Liver (tissue), 9 donors: ENCODE results near the gene ZNF622. TPM values are rescaled to one million over a fixed set of nuclear protein-coding genes. Genes with fewer than 3 reads are reported as not detected.

Source experiments
- DNase-seq: peaks from one replicate; pipeline ENCODE4 v3.0.0-alpha.2; 2017; ENCODE audit warnings: low spot score
- H3K27ac ChIP-seq, 2 donors: one replicate each; pipeline ENCODE4 v1.7.0; 2013; ENCODE audit warnings: inconsistent platforms in 2 of 2, low read length in 2 of 2, control low read depth in 1 of 2, low read depth in 1 of 2, mild to moderate bottlenecking in 1 of 2
- H3K27me3 ChIP-seq, 4 donors: one replicate each; pipeline versions ENCODE4 v1.6.1 to v1.7.0; 2013; ENCODE audit warnings: low read length in 3 of 4, inconsistent platforms in 1 of 4, mild to moderate bottlenecking in 1 of 4, moderate library complexity in 1 of 4; ENCODE audit not compliant: control insufficient read depth in 4 of 4, insufficient read depth in 4 of 4
- H3K36me3 ChIP-seq, 4 donors: one replicate each; pipeline versions ENCODE4 v1.6.1 to v1.7.0; 2013; ENCODE audit warnings: low read length in 3 of 4, mild to moderate bottlenecking in 3 of 4, low read depth in 1 of 4, moderate library complexity in 1 of 4; ENCODE audit not compliant: control insufficient read depth in 4 of 4, insufficient read depth in 3 of 4
- H3K4me1 ChIP-seq, 4 donors: one replicate each; pipeline versions ENCODE4 v1.6.1 to v1.7.0; 2013; ENCODE audit warnings: low read length in 3 of 4, mild to moderate bottlenecking in 3 of 4, moderate library complexity in 1 of 4; ENCODE audit not compliant: control insufficient read depth in 4 of 4, insufficient read depth in 4 of 4
- H3K4me3 ChIP-seq, 3 donors: one replicate each; pipeline versions ENCODE4 v1.6.1 to v1.7.0; 2013; ENCODE audit warnings: low read length in 3 of 3, control low read depth in 1 of 3, low read depth in 1 of 3, mild to moderate bottlenecking in 1 of 3
- H3K9ac ChIP-seq, 2 donors: one replicate each; pipeline ENCODE4 v1.7.0; 2013; ENCODE audit warnings: low read length in 2 of 2, mild to moderate bottlenecking in 2 of 2, moderate library complexity in 2 of 2, control low read depth in 1 of 2, low read depth in 1 of 2
- H3K9me3 ChIP-seq, 4 donors: one replicate each; pipeline versions ENCODE4 v1.6.1 to v1.7.0; 2013; ENCODE audit warnings: low read length in 3 of 4; ENCODE audit not compliant: control insufficient read depth in 4 of 4
- FOXA1 ChIP-seq: IDR thresholded peaks from 2 replicates; pipeline ENCODE4 v1.6.1; 2016; ENCODE audit warnings: antibody characterized with exemption
- FOXA2 ChIP-seq: IDR thresholded peaks from 2 replicates; pipeline ENCODE4 v1.6.1; 2016; ENCODE audit warnings: antibody characterized with exemption
- GABPA ChIP-seq, 2 donors: IDR thresholded peaks in 1 of 2; conservative IDR thresholded peaks in 1 of 2; 2 replicates each; pipeline ENCODE4 v1.6.1; 2016; ENCODE audit warnings: antibody characterized with exemption in 2 of 2, mild to moderate bottlenecking in 1 of 2, moderate library complexity in 1 of 2
- HNF4A ChIP-seq, 2 donors: conservative IDR thresholded peaks; 2 replicates each; pipeline ENCODE4 v1.6.1; 2016; ENCODE audit warnings: antibody characterized with exemption in 2 of 2, mild to moderate bottlenecking in 2 of 2
- HNF4G ChIP-seq: IDR thresholded peaks from 2 replicates; pipeline ENCODE4 v1.6.1; 2016; ENCODE audit warnings: antibody characterized with exemption
- NR2F2 ChIP-seq: IDR thresholded peaks from 2 replicates; pipeline ENCODE4 v1.6.1; 2016; ENCODE audit warnings: antibody characterized with exemption
- RAD21 ChIP-seq, 2 donors: IDR thresholded peaks; 2 replicates each; pipeline ENCODE4 v1.6.1; 2016; ENCODE audit warnings: antibody characterized with exemption in 2 of 2, mild to moderate bottlenecking in 2 of 2
- TAF1 ChIP-seq: conservative IDR thresholded peaks from 2 replicates; pipeline ENCODE4 v1.6.1; 2016; ENCODE audit warnings: antibody characterized with exemption, mild to moderate bottlenecking
- YY1 ChIP-seq: IDR thresholded peaks from 2 replicates; pipeline ENCODE4 v1.6.1; 2016; ENCODE audit warnings: antibody characterized with exemption, mild to moderate bottlenecking
- WGBS: extraction: QIAGEN DNeasy Blood & Tissue Kit; methylation state at CpG from one replicate; pipeline ENCODE4 v1.1.7; 2013; 5-methylcytosine and 5-hydroxymethylcytosine counted together
- polyA plus RNA-seq, 2 donors: library from polyadenylated mRNA; stranded (reverse) in 1 of 2; unstranded in 1 of 2; fragments of 200-250 nt in 1 of 2; fragments of >200 nt in 1 of 2; fragmentation: Nextera tagmentation in 1 of 2; extraction: Ambion mirVana in 1 of 2; gene quantifications; one replicate each; pipeline versions ENCODE4 v1.2.1 to v1.2.3, GENCODE V29; 2013 to 2015
- total RNA-seq, 2 donors: library from RNA; depleted of rRNA; stranded (reverse); fragments of >200 nt; gene quantifications; one replicate each; pipeline ENCODE4 v1.2.3, GENCODE V29; 2014
- TF ChIP-seq, protein P1 (sequence below): fragments of 150-350 bp; IDR thresholded peaks from 2 replicates; pipeline ENCODE4 v1.5.1; 2017; ENCODE audit warnings: improper control_type of control experiment, low read depth, low read length; ENCODE audit not compliant: missing input control
- TF ChIP-seq, protein P2 (sequence below): IDR thresholded peaks from 2 replicates; pipeline ENCODE4 v1.6.1; 2016; ENCODE audit warnings: antibody characterized with exemption
- donor health status: healthy.
- donor health status: healthy.
- donor health status: healthy.
- donor health status: healthy.
- donor health status: healthy.

ZNF622 gene
- total and polyA plus RNA-seq, 4 donors, result 12.8 to 18.7 (median 16.4) TPM

DNA sequence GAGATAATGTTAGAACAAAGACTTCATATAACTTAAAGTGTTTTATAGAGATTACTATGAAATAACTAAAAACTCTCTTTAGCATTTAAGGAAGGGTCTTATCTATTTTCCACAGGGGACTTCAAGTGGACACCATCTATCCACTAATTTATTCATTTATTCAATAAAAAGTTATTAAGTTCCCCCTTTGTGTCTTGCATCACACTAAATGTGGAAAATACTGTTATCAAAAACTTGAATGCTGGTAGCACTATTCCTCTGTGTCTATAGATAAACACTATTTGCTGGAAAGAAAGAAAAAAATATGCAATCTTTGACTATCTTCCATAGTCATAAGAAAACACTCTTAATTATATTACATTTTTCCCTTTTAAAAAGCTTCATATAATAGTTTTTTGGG is 20.1 kb upstream of the ZNF622 start:
- no peak for TF ChIP-seq NR2F2
- Histone ChIP-seq H3K9me3 (no peaks in the 10 kb centered on the region), H3K4me1 (peaks cover 0 to 23% (median 9%) of the 10 kb centered on the region in 4 donors), H3K27me3 (no peaks in the 10 kb centered on the region), H3K4me3 (no peak overlapping the region), H3K36me3 (peaks cover 0 to 4% (median 0%) of the 10 kb centered on the region in 4 donors), H3K9ac (no peak overlapping the region), H3K27ac (no peak overlapping the region)
- DNase-seq, result no peak

DNA sequence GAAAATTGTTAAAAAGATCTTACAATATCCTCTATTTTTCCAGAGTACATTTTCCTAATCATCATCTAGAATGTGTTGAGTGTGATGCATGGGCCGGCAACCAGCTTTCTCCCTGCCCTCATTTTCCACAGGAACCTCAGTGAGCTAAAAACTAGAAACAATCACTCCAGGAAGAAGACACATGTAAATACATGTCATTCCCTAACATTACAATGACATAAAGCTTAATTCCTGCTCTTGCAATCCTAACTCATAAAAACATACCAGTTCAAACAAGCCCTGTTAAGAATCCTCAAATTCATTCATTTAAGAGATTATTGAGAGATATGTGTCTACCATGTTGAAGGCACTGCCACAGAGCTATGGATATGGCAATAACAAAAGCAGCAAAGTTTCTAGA is 18.5 kb upstream of the ZNF622 start:
- DNase-seq, result no peak
- WGBS, result 86% methylated on average over 1 of the region's 1 CpG
- TF ChIP-seq GABPA (IDR thresholded peaks at IDR 0.05 in 1 of 2, conservative IDR thresholded peaks at IDR 0.05 in 1 of 2), result no peak

DNA sequence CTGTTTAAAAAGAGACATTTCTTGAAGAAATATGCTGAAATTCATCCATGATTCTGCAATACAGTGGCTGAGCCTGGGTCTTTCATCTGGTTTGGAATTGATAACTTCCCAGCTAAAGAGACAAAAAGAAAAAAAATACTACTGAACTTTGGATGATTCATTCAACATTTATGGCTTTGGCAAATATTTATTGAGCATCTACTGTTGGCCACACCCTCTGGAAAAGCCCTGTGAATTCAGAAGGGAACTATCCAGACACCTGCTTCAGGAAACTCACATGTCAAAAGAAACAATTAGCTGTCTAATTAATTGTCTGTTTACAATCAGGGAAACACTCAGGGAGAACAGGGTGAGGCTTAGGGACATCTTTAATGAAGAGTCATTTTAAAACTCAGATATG is 17.8 kb upstream of the ZNF622 start:
- DNase-seq, result no peak
- peaks cover 0 to 23% (median 9%) of the 10 kb centered on the region in 4 donors for H3K4me1 ChIP-seq
- no peak overlapping the region for H3K27ac ChIP-seq
- H3K4me3 ChIP-seq, result no peak overlapping the region
- H3K9me3 ChIP-seq, result no peaks in the 10 kb centered on the region
- TF ChIP-seq HNF4G (no peak), RAD21 (IDR thresholded peaks at IDR 0.05) (no peak), FOXA1 (no peak), HNF4A (conservative IDR thresholded peaks at IDR 0.05) (no peak)
- peaks cover 0 to 5% (median 3%) of the 10 kb centered on the region in 4 donors for H3K36me3 ChIP-seq
- no peak overlapping the region for H3K9ac ChIP-seq
- H3K27me3 ChIP-seq, result no peaks in the 10 kb centered on the region

More for the DNA sequence above, 18.5 kb upstream of the ZNF622 start:
- no peak overlapping the region for H3K9ac ChIP-seq
- peaks cover 0 to 5% (median 3%) of the 10 kb centered on the region in 4 donors for H3K36me3 ChIP-seq
- no peaks in the 10 kb centered on the region for H3K9me3 ChIP-seq
- no peaks in the 10 kb centered on the region for H3K27me3 ChIP-seq
- H3K4me3 ChIP-seq, result no peak overlapping the region
- H3K27ac ChIP-seq, result no peak overlapping the region
- H3K4me1 ChIP-seq, result peaks cover 0 to 23% (median 9%) of the 10 kb centered on the region in 4 donors

DNA sequence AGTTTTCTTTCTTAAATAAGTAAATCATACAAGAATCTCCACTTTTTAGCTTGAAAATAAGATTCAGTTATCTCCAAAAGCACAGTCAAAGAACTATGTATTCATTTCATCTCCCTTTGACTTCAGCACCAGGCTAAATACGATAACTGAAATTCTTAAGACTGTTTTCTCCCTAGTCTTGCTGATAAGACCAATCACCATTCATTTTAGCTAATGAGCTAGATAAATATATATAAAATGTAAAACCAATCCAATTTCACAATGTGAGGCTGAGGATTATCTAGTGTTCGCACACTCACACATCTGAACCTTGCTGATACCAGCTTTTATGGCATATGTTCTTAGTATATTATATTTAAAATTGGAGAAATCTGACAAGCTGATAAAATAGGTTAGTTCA is 17.3 kb upstream of the ZNF622 start:
- no peak overlapping the region for H3K27ac ChIP-seq
- H3K4me3 ChIP-seq, result no peak overlapping the region
- TF ChIP-seq TAF1 (no peak), GABPA (IDR thresholded peaks at IDR 0.05 in 1 of 2, conservative IDR thresholded peaks at IDR 0.05 in 1 of 2) (no peak), HNF4A (conservative IDR thresholded peaks at IDR 0.05) (no peak), HNF4G (no peak), RAD21 (IDR thresholded peaks at IDR 0.05) (no peak), YY1 (no peak), FOXA2 (no peak)
- TF ChIP-seq, protein P1, sequence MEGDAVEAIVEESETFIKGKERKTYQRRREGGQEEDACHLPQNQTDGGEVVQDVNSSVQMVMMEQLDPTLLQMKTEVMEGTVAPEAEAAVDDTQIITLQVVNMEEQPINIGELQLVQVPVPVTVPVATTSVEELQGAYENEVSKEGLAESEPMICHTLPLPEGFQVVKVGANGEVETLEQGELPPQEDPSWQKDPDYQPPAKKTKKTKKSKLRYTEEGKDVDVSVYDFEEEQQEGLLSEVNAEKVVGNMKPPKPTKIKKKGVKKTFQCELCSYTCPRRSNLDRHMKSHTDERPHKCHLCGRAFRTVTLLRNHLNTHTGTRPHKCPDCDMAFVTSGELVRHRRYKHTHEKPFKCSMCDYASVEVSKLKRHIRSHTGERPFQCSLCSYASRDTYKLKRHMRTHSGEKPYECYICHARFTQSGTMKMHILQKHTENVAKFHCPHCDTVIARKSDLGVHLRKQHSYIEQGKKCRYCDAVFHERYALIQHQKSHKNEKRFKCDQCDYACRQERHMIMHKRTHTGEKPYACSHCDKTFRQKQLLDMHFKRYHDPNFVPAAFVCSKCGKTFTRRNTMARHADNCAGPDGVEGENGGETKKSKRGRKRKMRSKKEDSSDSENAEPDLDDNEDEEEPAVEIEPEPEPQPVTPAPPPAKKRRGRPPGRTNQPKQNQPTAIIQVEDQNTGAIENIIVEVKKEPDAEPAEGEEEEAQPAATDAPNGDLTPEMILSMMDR, result no peak
- TF ChIP-seq, protein P2, sequence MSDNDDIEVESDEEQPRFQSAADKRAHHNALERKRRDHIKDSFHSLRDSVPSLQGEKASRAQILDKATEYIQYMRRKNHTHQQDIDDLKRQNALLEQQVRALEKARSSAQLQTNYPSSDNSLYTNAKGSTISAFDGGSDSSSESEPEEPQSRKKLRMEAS, result no peak
- 86% methylated on average over 2 of the region's 2 CpGs for WGBS
- DNase-seq, result no peak
- H3K9ac ChIP-seq, result no peak overlapping the region
- H3K36me3 ChIP-seq, result peaks cover 0 to 5% (median 2%) of the 10 kb centered on the region in 4 donors
- H3K9me3 ChIP-seq, result no peaks in the 10 kb centered on the region
- peaks cover 0 to 22% (median 8%) of the 10 kb centered on the region in 4 donors for H3K4me1 ChIP-seq
- no peaks in the 10 kb centered on the region for H3K27me3 ChIP-seq
